ENCODE results near the gene MBNL2. TPM values are rescaled to one million over a fixed set of nuclear protein-coding genes. Genes with fewer than 3 reads are reported as not detected.

Gene MBNL2
- total and polyA plus RNA-seq, 10 of the 15 experiments (the other 5 are each of a cell fraction or from before 2014, with no cell fraction given), result 1.6 to 9.7 (median 6.7) TPM

DNA sequence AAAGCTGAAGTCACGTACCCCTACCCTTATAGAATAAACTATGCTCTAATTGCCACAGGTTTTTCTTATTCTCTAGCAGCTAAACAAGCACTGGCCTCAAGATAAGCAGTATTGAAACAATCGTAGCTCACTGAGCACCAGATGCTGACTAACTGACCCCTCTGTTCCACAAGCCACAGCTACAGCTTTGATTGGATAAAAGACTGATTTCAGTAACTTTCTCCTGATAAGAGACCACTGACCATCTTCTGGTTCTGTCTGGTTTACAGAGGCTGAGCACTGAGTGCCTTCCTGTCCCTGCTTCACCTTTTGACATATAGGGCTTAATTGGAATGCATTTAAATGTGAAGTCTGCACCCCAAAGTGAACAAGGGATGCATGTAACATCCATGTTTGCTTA lies 203.5 kb downstream of the MBNL2 start:
- ChIA-PET POLR2A (interaction anchor here (0.6 kb wide), 1 partner anchor 135 kb away, joined by 4 read pairs; no protein-coding TSS in a partner anchor), CTCF (no interaction called here), RAD21 (ENCODE audit: unreplicated experiment) (interaction anchor here (1.0 kb wide), 1 partner anchor 149 kb away, joined by 3 read pairs; no protein-coding TSS in a partner anchor), SMC1A (ENCODE audit: uncharacterized antibody, unreplicated experiment) (interaction anchor here (1.3 to 1.6 kb wide), 3 partner anchors 10 to 42 kb away, joined by 3 to 4 read pairs (median 4); no protein-coding TSS in a partner anchor)
- FAIRE-seq (no peak), DNase-seq (ENCODE audit: low read depth, low spot score) (no peak), ATAC-seq (no peak; the same call in 2 of the 3 replicates)
- H3K27me3 ChIP-seq (replicated peaks in 1 of 2; ENCODE audit: control insufficient read depth in 2 of 2, insufficient read depth in 2 of 2, low read length in 1 of 2), result no peaks in the 10 kb centered on the region
- no peak overlapping the region for H3K4me3 ChIP-seq
- no peaks in the 10 kb centered on the region for H3K79me2 ChIP-seq (ENCODE audit: control insufficient read depth, insufficient read depth, low read length)
- no peak overlapping the region for H3K4me2 ChIP-seq (ENCODE audit: control insufficient read depth, insufficient read depth)
- in situ Hi-C loops (cut with MboI) (loop anchor here (25.0 kb wide), 2 partner anchors 1137 to 1738 kb away; partner anchors contain the start of gene DNAJC3), intact Hi-C loops (cut with micrococcal nuclease; ENCODE audit: unreplicated experiment) (no loop called here)
- H3K27ac ChIP-seq (ENCODE audit: control insufficient read depth, insufficient read depth), result no peak overlapping the region
- no peak overlapping the region for H2AFZ ChIP-seq (ENCODE audit: control insufficient read depth, low read depth, low read length)
- no peaks in the 10 kb centered on the region for H4K20me1 ChIP-seq (ENCODE audit: control insufficient read depth, insufficient read depth)
- H3K4me1 ChIP-seq (ENCODE audit: control insufficient read depth, insufficient read depth, low read length), result no peaks in the 10 kb centered on the region
- no peak overlapping the region for H3K9ac ChIP-seq (ENCODE audit: control insufficient read depth, insufficient read depth, low read length)
- 48% methylated on average over 2 of the region's 2 CpGs for whole genome bisulfite sequencing (ENCODE audit: insufficient coverage, insufficient replicate concordance, low lambda C conversion rate, missing lambda C conversion rate)
- no TSS peak for BruUV-seq (replicated peaks)
- no peak for TF ChIP-seq KLF5 (IDR thresholded peaks at IDR 0.05; ENCODE audit: partially characterized antibody)
- no peaks in the 10 kb centered on the region for H3K36me3 ChIP-seq (ENCODE audit: control insufficient read depth in 2 of 2, insufficient read depth in 2 of 2, low read length in 1 of 2)
- H3K9me3 ChIP-seq (replicated peaks; ENCODE audit: control insufficient read depth, insufficient read depth, low read length), result no peaks in the 10 kb centered on the region

DNA sequence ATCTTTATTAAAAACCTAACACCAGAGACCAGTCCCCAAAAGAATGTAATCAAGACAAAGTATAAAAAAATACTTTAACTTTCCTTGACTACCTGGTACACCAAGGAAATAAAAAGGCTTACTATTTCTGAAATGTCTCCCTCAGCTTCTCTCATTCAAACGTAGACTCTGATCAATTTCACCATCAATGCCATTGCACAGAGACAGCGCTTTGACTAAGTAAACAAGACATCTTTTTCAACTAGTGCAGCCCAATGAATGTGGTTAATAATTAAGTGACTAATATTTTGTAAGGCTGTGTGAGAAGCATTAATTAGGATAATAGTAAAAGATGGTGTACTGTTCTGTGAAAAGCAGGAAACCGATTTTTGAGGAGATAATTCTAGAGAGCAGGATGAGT lies 204.6 kb downstream of the MBNL2 start:
- Histone ChIP-seq H3K4me1 (ENCODE audit: control insufficient read depth, insufficient read depth, low read length) (no peaks in the 10 kb centered on the region), H3K27ac (ENCODE audit: control insufficient read depth, insufficient read depth) (no peak overlapping the region), H3K4me2 (ENCODE audit: control insufficient read depth, insufficient read depth) (no peak overlapping the region), H3K9ac (ENCODE audit: control insufficient read depth, insufficient read depth, low read length) (no peak overlapping the region), H3K4me3 (no peak overlapping the region), H3K9me3 (replicated peaks; ENCODE audit: control insufficient read depth, insufficient read depth, low read length) (no peaks in the 10 kb centered on the region), H2AFZ (ENCODE audit: control insufficient read depth, low read depth, low read length) (no peak overlapping the region), H3K27me3 (replicated peaks in 1 of 2; ENCODE audit: control insufficient read depth in 2 of 2, insufficient read depth in 2 of 2, low read length in 1 of 2) (no peaks in the 10 kb centered on the region), H4K20me1 (ENCODE audit: control insufficient read depth, insufficient read depth) (no peaks in the 10 kb centered on the region), H3K36me3 (ENCODE audit: control insufficient read depth in 2 of 2, insufficient read depth in 2 of 2, low read length in 1 of 2) (no peaks in the 10 kb centered on the region), H3K79me2 (ENCODE audit: control insufficient read depth, insufficient read depth, low read length) (no peaks in the 10 kb centered on the region; the same call in none of the 2 replicates)
- 79% methylated on average over 3 of the region's 3 CpGs for WGBS (ENCODE audit: insufficient coverage, insufficient replicate concordance, low lambda C conversion rate, missing lambda C conversion rate)
- FAIRE-seq (no peak), DNase-seq (ENCODE audit: low read depth, low spot score) (no peak), ATAC-seq (no peak)
- BruUV-seq (replicated peaks), result no TSS peak
- ChIA-PET SMC1A (ENCODE audit: uncharacterized antibody, unreplicated experiment) (interaction anchor here (1.1 to 1.6 kb wide), 2 partner anchors 32 to 41 kb away, joined by 3 to 4 read pairs; no protein-coding TSS in a partner anchor), CTCF (interaction anchor here (1.4 kb wide), 1 partner anchor 317 kb away, joined by 3 read pairs; no protein-coding TSS in a partner anchor), RAD21 (ENCODE audit: unreplicated experiment) (no interaction called here), POLR2A (no interaction called here)
- in situ Hi-C loops (cut with MboI) (loop anchor here (25.0 kb wide), 2 partner anchors 1136 to 1739 kb away; partner anchors contain the start of gene DNAJC3), intact Hi-C loops (cut with micrococcal nuclease; ENCODE audit: unreplicated experiment) (no loop called here)
- TF ChIP-seq BCL11A (IDR thresholded peaks at IDR 0.05; ENCODE audit: low read depth, low read length) (no peak), SMARCA5 (IDR thresholded peaks at IDR 0.05) (no peak), NFYB (IDR thresholded peaks at IDR 0.05; ENCODE audit: insufficient read depth, low read depth, low read length) (no peak), CBX3 (IDR thresholded peaks at IDR 0.05; ENCODE audit: borderline replicate concordance, low read depth) (no peak), WRNIP1 (IDR thresholded peaks at IDR 0.05; ENCODE audit: borderline replicate concordance, low read depth, low read length) (no peak), BMI1 (IDR thresholded peaks at IDR 0.05; ENCODE audit: borderline replicate concordance) (no peak), NR2F1 (conservative IDR thresholded peaks at IDR 0.05) (no peak), SIN3A (IDR thresholded peaks at IDR 0.05; ENCODE audit: low read depth, low read length) (no peak), SRF (IDR thresholded peaks at IDR 0.05; ENCODE audit: low read depth in 2 of 2, low read length in 2 of 2) (no peak), FOXM1 (IDR thresholded peaks at IDR 0.05; ENCODE audit: low read depth, low read length) (no peak)
- TF ChIP-seq, protein P1, sequence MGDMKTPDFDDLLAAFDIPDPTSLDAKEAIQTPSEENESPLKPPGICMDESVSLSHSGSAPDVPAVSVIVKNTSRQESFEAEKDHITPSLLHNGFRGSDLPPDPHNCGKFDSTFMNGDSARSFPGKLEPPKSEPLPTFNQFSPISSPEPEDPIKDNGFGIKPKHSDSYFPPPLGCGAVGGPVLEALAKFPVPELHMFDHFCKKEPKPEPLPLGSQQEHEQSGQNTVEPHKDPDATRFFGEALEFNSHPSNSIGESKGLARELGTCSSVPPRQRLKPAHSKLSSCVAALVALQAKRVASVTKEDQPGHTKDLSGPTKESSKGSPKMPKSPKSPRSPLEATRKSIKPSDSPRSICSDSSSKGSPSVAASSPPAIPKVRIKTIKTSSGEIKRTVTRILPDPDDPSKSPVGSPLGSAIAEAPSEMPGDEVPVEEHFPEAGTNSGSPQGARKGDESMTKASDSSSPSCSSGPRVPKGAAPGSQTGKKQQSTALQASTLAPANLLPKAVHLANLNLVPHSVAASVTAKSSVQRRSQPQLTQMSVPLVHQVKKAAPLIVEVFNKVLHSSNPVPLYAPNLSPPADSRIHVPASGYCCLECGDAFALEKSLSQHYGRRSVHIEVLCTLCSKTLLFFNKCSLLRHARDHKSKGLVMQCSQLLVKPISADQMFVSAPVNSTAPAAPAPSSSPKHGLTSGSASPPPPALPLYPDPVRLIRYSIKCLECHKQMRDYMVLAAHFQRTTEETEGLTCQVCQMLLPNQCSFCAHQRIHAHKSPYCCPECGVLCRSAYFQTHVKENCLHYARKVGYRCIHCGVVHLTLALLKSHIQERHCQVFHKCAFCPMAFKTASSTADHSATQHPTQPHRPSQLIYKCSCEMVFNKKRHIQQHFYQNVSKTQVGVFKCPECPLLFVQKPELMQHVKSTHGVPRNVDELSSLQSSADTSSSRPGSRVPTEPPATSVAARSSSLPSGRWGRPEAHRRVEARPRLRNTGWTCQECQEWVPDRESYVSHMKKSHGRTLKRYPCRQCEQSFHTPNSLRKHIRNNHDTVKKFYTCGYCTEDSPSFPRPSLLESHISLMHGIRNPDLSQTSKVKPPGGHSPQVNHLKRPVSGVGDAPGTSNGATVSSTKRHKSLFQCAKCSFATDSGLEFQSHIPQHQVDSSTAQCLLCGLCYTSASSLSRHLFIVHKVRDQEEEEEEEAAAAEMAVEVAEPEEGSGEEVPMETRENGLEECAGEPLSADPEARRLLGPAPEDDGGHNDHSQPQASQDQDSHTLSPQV (IDR thresholded peaks at IDR 0.05), result no peak
- TF ChIP-seq, protein P2, sequence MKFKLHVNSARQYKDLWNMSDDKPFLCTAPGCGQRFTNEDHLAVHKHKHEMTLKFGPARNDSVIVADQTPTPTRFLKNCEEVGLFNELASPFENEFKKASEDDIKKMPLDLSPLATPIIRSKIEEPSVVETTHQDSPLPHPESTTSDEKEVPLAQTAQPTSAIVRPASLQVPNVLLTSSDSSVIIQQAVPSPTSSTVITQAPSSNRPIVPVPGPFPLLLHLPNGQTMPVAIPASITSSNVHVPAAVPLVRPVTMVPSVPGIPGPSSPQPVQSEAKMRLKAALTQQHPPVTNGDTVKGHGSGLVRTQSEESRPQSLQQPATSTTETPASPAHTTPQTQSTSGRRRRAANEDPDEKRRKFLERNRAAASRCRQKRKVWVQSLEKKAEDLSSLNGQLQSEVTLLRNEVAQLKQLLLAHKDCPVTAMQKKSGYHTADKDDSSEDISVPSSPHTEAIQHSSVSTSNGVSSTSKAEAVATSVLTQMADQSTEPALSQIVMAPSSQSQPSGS (IDR thresholded peaks at IDR 0.05; ENCODE audit: low read length), result no peak

Data from GM12878 (cell line).